Nephron progenitor cell (in vitro differentiated cells): ENCODE measurements around the gene CABLES1.
A peak's percentile ranks its signal among the peaks of the same experiment; 100 is the strongest.

Experiments
- DNase-seq: peaks from one replicate; pipeline ENCODE4 v3.0.0; 2021
- H3K27ac Mint-ChIP-seq: 2 replicates; pipeline ENCODE4 v1.8.0; 2021; ENCODE audit warnings: mild to moderate bottlenecking, moderate library complexity, mixed read lengths
- H3K27me3 Mint-ChIP-seq: 2 replicates; pipeline ENCODE4 v1.8.0; 2021; ENCODE audit warnings: mild to moderate bottlenecking, low read depth, mixed read lengths; ENCODE audit not compliant: poor library complexity
- H3K36me3 Mint-ChIP-seq: 2 replicates; pipeline ENCODE4 v1.8.0; 2021; ENCODE audit warnings: low read depth, mixed read lengths
- H3K4me1 Mint-ChIP-seq: 2 replicates; pipeline ENCODE4 v1.8.0; 2021; ENCODE audit warnings: mixed read lengths
- H3K4me3 Mint-ChIP-seq: 2 replicates; pipeline ENCODE4 v1.8.0; 2021; ENCODE audit warnings: mild to moderate bottlenecking, moderate library complexity, mixed read lengths
- H3K9me3 Mint-ChIP-seq: 2 replicates; pipeline ENCODE4 v1.8.0; 2021; ENCODE audit warnings: mild to moderate bottlenecking, moderate library complexity, mixed read lengths
- CTCF ChIP-seq: fragments of 200-600 bp; sonication (generic); IDR thresholded peaks from 2 replicates; pipeline ENCODE4 v1.5.0; 2021; ENCODE audit warnings: antibody characterized with exemption

The CABLES1 gene

GRCh38 chr18:23143016-23143814 lies 7.9 kb downstream of the CABLES1 start:
- H3K9me3 Mint-ChIP-seq, result no peaks in the 10 kb centered on the region
- DNase-seq, result no peak
- H3K4me3 Mint-ChIP-seq, result peak overlapping the region; percentile 60
- H3K36me3 Mint-ChIP-seq, result peaks cover 8% of the 10 kb centered on the region
- peak overlapping the region; percentile 98 for H3K27ac Mint-ChIP-seq
- H3K27me3 Mint-ChIP-seq, result peaks cover 7% of the 10 kb centered on the region
- peaks cover 87% of the 10 kb centered on the region for H3K4me1 Mint-ChIP-seq
- no peak for TF ChIP-seq CTCF

DNA sequence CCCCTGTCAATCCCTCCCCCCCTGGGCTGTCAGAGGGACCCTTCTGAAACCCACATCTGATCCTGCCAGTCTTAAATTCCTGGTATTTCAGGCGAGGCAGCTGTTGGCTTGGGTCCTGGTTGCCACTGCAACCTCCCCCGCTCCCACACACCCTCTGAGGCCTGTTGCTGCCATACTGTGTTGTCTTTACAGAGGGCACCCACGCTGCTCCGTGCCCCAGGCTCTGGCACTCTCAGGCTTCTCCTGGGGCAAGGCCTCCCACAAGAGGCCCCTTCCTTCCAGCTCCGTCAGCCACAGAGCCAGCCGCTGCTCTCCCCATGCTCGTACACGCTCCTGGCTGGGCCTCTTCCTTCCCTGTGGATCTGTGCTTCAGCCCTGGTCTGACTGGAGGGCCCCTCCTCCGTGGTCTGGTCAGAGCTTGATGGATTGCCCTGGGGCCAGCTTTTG lies 8.6 kb downstream of the CABLES1 start:
- Mint-ChIP-seq H3K4me1 (peaks cover 87% of the 10 kb centered on the region), H3K36me3 (peaks cover 14% of the 10 kb centered on the region), H3K4me3 (peak overlapping the region; percentile 60), H3K27me3 (peaks cover 4% of the 10 kb centered on the region), H3K9me3 (no peaks in the 10 kb centered on the region), H3K27ac (peak overlapping the region; percentile 98)
- TF ChIP-seq CTCF, result no peak
- DNase-seq, result peak; percentile 60

DNA sequence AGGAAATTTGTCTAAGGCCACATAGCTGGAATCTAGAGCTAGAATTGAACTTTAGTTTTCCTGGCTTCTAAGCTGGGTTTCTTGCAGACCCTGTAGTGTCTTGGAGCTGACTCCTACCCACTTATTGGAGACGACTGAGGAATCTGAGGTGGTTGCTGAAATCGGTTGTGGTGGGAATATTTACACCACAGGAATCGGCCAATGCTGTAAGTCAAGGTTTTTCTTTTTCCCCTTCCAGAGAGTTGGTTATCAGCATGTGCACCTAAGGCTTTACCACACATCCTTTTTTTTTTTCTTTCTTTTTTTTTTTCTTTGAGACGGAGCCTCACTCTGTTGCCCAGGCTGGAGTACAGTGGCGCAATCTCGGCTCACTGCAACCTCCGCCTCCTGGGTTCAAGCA lies 9.4 kb downstream of the CABLES1 start:
- Mint-ChIP-seq H3K9me3 (no peaks in the 10 kb centered on the region), H3K27ac (peak overlapping the region; percentile 98), H3K36me3 (peaks cover 16% of the 10 kb centered on the region), H3K4me1 (peaks cover 89% of the 10 kb centered on the region), H3K27me3 (peaks cover 5% of the 10 kb centered on the region), H3K4me3 (no peak overlapping the region)
- DNase-seq, result no peak
- no peak for TF ChIP-seq CTCF

- H3K4me1 Mint-ChIP-seq, result peaks cover 89% of the 10 kb centered on the region
- H3K9me3 Mint-ChIP-seq, result no peaks in the 10 kb centered on the region
- peaks cover 26% of the 10 kb centered on the region for H3K36me3 Mint-ChIP-seq
Measured at GRCh38 chr18:23145621-23146020, 10.3 kb downstream of the CABLES1 start.

DNA sequence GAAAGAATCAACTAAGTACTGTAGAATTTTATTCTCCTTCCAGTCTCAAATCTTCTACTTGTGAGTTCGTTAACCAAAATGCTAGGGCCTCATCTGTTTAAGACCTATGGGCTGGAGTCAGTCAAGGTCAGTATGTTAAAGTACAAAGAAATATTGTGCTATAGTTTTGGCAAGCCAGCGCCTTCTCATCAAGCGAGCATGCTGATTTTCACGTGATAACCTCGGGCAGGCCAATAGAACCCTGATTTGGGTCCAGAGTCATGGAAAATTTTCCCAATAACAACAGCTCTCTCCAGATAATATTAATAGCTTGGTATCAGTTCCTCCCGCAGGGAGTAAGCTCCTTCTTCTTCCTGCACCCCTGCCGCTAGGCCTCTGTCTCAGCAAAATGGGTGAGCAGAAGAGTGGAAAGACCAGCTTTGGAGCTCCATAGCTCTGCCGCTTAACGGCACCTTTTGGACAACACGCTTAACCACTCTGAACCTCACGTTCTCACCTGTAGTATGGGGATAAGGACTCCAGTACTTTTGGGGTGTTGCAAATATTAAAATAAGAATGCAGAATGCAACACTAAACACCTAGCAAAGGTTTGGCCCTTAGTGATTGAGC lies 11.7 kb downstream of the CABLES1 start:
- no peak for TF ChIP-seq CTCF
- peaks cover 86% of the 10 kb centered on the region for H3K4me1 Mint-ChIP-seq
- peak overlapping the region; percentile 92 for H3K27ac Mint-ChIP-seq
- no peak for DNase-seq
- peaks cover 36% of the 10 kb centered on the region for H3K36me3 Mint-ChIP-seq
- H3K4me3 Mint-ChIP-seq, result no peak overlapping the region
- H3K27me3 Mint-ChIP-seq, result peaks cover 5% of the 10 kb centered on the region
- H3K9me3 Mint-ChIP-seq, result no peaks in the 10 kb centered on the region

More at GRCh38 chr18:23145621-23146020, 10.3 kb downstream of the CABLES1 start:
- TF ChIP-seq CTCF, result no peak
- Mint-ChIP-seq H3K4me3 (no peak overlapping the region), H3K27ac (no peak overlapping the region), H3K27me3 (peaks cover 5% of the 10 kb centered on the region)
- no peak for DNase-seq
